ENCODE results near the gene KLHL13.

- no peak for TF ChIP-seq POLR2AphosphoS5 (IDR thresholded peaks at IDR 0.05)
- TF ChIP-seq CTCF (IDR thresholded peaks at IDR 0.05; ENCODE audit: poor library complexity, severe bottlenecking): no peak
- no peak for TF ChIP-seq REST (IDR thresholded peaks at IDR 0.05; ENCODE audit: borderline replicate concordance)
- no peak for TF ChIP-seq EZH2 (IDR thresholded peaks at IDR 0.05; ENCODE audit: borderline replicate concordance, insufficient read depth, low read length, poor library complexity, severe bottlenecking)
- no peak for TF ChIP-seq TAF1 (IDR thresholded peaks at IDR 0.05; ENCODE audit: low read depth)
- no peak for TF ChIP-seq MXI1 (conservative IDR thresholded peaks at IDR 0.05; ENCODE audit: poor library complexity, severe bottlenecking)
- no peak for TF ChIP-seq EP300 (conservative IDR thresholded peaks at IDR 0.05; ENCODE audit: poor library complexity, severe bottlenecking)
- no peak for TF ChIP-seq RAD21 (conservative IDR thresholded peaks at IDR 0.05)
- TF ChIP-seq SMC3 (conservative IDR thresholded peaks at IDR 0.05; ENCODE audit: poor library complexity): no peak
Measured at GRCh38 chrX:118022753-118023152, 93.9 kb downstream of the KLHL13 start.
